WTC11 (cell line): ENCODE results near the gene ATF7. TPM values are rescaled to one million over a fixed set of nuclear protein-coding genes. Genes with fewer than 3 reads are reported as not detected.
A peak's percentile ranks its signal among the peaks of the same experiment; 100 is the strongest.

Experiments
- ETV6 ChIP-seq: sonication (generic); formaldehyde crosslinking; IDR thresholded peaks from 2 replicates; pipeline ENCODE4 v1.8.1; 2022; ENCODE audit warnings: mild to moderate bottlenecking, missing genetic modification reagents
- FOXJ3 ChIP-seq: sonication (generic); formaldehyde crosslinking; IDR thresholded peaks from 2 replicates; pipeline ENCODE4 v1.9.0; 2021; ENCODE audit warnings: missing genetic modification reagents, mild to moderate bottlenecking, borderline replicate concordance
- GRHL2 ChIP-seq: fragments of 250-450 bp; sonication (Bioruptor Pico); IDR thresholded peaks from 2 replicates; pipeline ENCODE4 v1.8.0; 2022; ENCODE audit warnings: mild to moderate bottlenecking, moderate library complexity; ENCODE audit not compliant: insufficient replicate concordance, severe bottlenecking
- GTF2I ChIP-seq: fragments of 250-450 bp; sonication (Bioruptor Pico); conservative IDR thresholded peaks from 2 replicates; pipeline ENCODE4 v1.4.0; 2021; ENCODE audit warnings: mild to moderate bottlenecking
- IRF2 ChIP-seq: sonication (generic); formaldehyde crosslinking; IDR thresholded peaks from 2 replicates; pipeline ENCODE4 v1.8.0; 2022; ENCODE audit warnings: low read depth, missing genetic modification reagents, borderline replicate concordance
- JAZF1 ChIP-seq: fragments of 250-450 bp; sonication (Bioruptor Pico); IDR thresholded peaks from 2 replicates; pipeline ENCODE4 v1.9.0; 2021; ENCODE audit warnings: moderate library complexity, mild to moderate bottlenecking, inconsistent platforms
- NFATC4 ChIP-seq: fragments of 250-450 bp; sonication (Bioruptor Pico); IDR thresholded peaks from 2 replicates; pipeline ENCODE4 v1.9.0; 2021; ENCODE audit warnings: mild to moderate bottlenecking
- NFYB ChIP-seq: sonication (generic); formaldehyde crosslinking; conservative IDR thresholded peaks from 2 replicates; pipeline ENCODE4 v1.8.0; 2022; ENCODE audit warnings: low read depth, missing genetic modification reagents
- SMAD3 ChIP-seq: sonication (generic); formaldehyde crosslinking; IDR thresholded peaks from 2 replicates; pipeline ENCODE4 v1.8.0; 2022; ENCODE audit warnings: missing genetic modification reagents, mild to moderate bottlenecking, borderline replicate concordance
- ZBTB21 ChIP-seq: sonication (generic); formaldehyde crosslinking; IDR thresholded peaks from 2 replicates; pipeline ENCODE4 v1.8.1; 2023; ENCODE audit warnings: mild to moderate bottlenecking, missing genetic modification reagents, borderline replicate concordance
- ZNF232 ChIP-seq: sonication (generic); formaldehyde crosslinking; IDR thresholded peaks from 2 replicates; pipeline ENCODE4 v1.8.0; 2022; ENCODE audit warnings: mild to moderate bottlenecking, missing genetic modification reagents
- ZNF263 ChIP-seq: sonication (generic); formaldehyde crosslinking; IDR thresholded peaks from 2 replicates; pipeline ENCODE4 v1.8.1; 2022; ENCODE audit warnings: low read depth, mild to moderate bottlenecking, moderate library complexity, missing genetic modification reagents
- ZNF317 ChIP-seq: sonication (generic); formaldehyde crosslinking; IDR thresholded peaks from 2 replicates; pipeline ENCODE4 v1.8.1; 2023; ENCODE audit warnings: low read depth, mild to moderate bottlenecking, moderate library complexity, missing genetic modification reagents, borderline replicate concordance
- total RNA-seq: library from RNA; stranded (reverse); gene quantifications from 3 replicates; pipeline ENCODE4 v1.2.3, GENCODE V29; 2021
- TF ChIP-seq, protein P1 (sequence below): sonication (generic); formaldehyde crosslinking; IDR thresholded peaks from 2 replicates; pipeline ENCODE4 v1.8.0; 2022; ENCODE audit warnings: missing genetic modification reagents
- TF ChIP-seq, protein P2 (sequence below): fragments of 250-450 bp; sonication (Bioruptor Pico); IDR thresholded peaks from 2 replicates; pipeline ENCODE4 v1.9.0; 2021; ENCODE audit warnings: moderate library complexity, mild to moderate bottlenecking, inconsistent platforms, borderline replicate concordance
- TF ChIP-seq, protein P3 (sequence below): fragments of 200-600 bp; IDR thresholded peaks from 2 replicates; pipeline ENCODE4 v1.8.0; 2022; ENCODE audit warnings: antibody characterized with exemption
- TF ChIP-seq, protein P4 (sequence below): sonication (generic); formaldehyde crosslinking; IDR thresholded peaks from 2 replicates; pipeline ENCODE4 v1.8.1; 2022; ENCODE audit warnings: low read depth, mild to moderate bottlenecking, moderate library complexity, missing genetic modification reagents, borderline replicate concordance
- TF ChIP-seq, protein P5 (sequence below): sonication (generic); formaldehyde crosslinking; IDR thresholded peaks from 2 replicates; pipeline ENCODE4 v1.8.1; 2022; ENCODE audit warnings: mild to moderate bottlenecking, moderate library complexity, missing genetic modification reagents
- TF ChIP-seq, protein P6 (sequence below): sonication (generic); formaldehyde crosslinking; IDR thresholded peaks from 2 replicates; pipeline ENCODE4 v1.8.1; 2023; ENCODE audit warnings: mild to moderate bottlenecking, missing genetic modification reagents, moderate library complexity
- TF ChIP-seq, protein P7 (sequence below): sonication (generic); formaldehyde crosslinking; conservative IDR thresholded peaks from 2 replicates; pipeline ENCODE4 v1.8.1; 2023; ENCODE audit warnings: mild to moderate bottlenecking, low read depth, missing genetic modification reagents, moderate library complexity
- TF ChIP-seq, protein P8 (sequence below): sonication (generic); formaldehyde crosslinking; IDR thresholded peaks from 2 replicates; pipeline ENCODE4 v1.8.0; 2023; ENCODE audit warnings: missing genetic modification reagents
- TF ChIP-seq, protein P9 (sequence below): fragments of 250-450 bp; sonication (Bioruptor Pico); IDR thresholded peaks from 2 replicates; pipeline ENCODE4 v2.1.2; 2022; ENCODE audit warnings: mild to moderate bottlenecking, moderate library complexity

ATF7 gene
- total RNA-seq, 1 experiment from 2014 or later: 16.3 TPM

DNA sequence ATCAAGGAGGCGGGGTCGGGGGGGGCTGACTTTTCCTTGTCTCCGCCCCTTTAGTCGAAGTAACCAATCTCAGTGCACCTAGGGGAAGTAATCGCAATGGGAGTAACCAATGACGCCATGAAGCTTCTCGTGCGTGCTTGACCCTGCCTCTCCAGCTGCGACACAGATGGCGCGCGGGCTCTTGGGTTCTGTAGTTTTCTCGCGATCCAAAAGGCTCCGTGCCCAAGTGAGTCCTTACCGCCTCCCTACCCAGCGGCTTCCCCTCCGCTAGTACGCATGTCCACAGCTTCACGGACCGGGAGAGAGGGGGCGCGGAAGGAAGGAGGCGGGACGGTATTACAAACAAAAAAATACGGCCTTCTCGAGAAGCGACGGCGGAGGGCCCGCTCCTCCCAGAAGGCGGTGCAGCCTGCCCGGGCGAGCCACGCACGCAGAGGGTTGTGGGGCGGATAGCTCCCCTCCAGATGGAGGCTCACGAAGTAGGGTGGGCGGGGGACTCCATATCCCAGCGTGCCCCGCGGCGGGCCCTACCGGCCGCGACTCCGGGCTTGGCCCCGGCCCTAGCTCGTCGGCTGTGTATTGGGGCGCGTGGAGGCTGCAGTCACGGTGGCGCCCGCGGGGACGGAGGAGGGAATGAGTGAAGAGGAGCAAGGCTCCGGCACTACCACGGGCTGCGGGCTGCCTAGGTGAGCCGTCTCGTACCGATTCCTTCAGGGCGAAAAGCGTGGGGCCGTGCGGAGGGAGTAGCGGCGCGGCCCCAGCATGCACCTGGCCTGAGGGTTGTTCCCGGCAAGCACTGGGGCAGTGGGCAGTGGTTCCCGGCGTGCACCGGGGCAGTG lies 125.2 kb downstream of the ATF7 start, which contains the start of gene TARBP2 (continued):
- TF ChIP-seq GTF2I (CRISPR knock-in tag): no peak
- peak; percentile 25; the same call in 1 of the 2 replicates for TF ChIP-seq ETV6 (CRISPR knock-in tag)
- 0 out of 2 replicates have a peak, but pooled peaks have one; percentile 20 for TF ChIP-seq NFATC4 (CRISPR knock-in tag)
- TF ChIP-seq, protein P1, sequence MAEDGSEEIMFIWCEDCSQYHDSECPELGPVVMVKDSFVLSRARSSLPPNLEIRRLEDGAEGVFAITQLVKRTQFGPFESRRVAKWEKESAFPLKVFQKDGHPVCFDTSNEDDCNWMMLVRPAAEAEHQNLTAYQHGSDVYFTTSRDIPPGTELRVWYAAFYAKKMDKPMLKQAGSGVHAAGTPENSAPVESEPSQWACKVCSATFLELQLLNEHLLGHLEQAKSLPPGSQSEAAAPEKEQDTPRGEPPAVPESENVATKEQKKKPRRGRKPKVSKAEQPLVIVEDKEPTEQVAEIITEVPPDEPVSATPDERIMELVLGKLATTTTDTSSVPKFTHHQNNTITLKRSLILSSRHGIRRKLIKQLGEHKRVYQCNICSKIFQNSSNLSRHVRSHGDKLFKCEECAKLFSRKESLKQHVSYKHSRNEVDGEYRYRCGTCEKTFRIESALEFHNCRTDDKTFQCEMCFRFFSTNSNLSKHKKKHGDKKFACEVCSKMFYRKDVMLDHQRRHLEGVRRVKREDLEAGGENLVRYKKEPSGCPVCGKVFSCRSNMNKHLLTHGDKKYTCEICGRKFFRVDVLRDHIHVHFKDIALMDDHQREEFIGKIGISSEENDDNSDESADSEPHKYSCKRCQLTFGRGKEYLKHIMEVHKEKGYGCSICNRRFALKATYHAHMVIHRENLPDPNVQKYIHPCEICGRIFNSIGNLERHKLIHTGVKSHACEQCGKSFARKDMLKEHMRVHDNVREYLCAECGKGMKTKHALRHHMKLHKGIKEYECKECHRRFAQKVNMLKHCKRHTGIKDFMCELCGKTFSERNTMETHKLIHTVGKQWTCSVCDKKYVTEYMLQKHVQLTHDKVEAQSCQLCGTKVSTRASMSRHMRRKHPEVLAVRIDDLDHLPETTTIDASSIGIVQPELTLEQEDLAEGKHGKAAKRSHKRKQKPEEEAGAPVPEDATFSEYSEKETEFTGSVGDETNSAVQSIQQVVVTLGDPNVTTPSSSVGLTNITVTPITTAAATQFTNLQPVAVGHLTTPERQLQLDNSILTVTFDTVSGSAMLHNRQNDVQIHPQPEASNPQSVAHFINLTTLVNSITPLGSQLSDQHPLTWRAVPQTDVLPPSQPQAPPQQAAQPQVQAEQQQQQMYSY: no peak
- no peak for TF ChIP-seq ZBTB21 (CRISPR knock-in tag)
- no peak for TF ChIP-seq GRHL2
- TF ChIP-seq, protein P2, sequence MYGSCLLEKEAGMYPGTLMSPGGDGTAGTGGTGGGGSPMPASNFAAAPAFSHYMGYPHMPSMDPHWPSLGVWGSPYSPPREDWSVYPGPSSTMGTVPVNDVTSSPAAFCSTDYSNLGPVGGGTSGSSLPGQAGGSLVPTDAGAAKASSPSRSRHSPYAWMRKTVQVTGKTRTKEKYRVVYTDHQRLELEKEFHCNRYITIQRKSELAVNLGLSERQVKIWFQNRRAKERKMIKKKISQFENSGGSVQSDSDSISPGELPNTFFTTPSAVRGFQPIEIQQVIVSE: no peak
- TF ChIP-seq, protein P3, sequence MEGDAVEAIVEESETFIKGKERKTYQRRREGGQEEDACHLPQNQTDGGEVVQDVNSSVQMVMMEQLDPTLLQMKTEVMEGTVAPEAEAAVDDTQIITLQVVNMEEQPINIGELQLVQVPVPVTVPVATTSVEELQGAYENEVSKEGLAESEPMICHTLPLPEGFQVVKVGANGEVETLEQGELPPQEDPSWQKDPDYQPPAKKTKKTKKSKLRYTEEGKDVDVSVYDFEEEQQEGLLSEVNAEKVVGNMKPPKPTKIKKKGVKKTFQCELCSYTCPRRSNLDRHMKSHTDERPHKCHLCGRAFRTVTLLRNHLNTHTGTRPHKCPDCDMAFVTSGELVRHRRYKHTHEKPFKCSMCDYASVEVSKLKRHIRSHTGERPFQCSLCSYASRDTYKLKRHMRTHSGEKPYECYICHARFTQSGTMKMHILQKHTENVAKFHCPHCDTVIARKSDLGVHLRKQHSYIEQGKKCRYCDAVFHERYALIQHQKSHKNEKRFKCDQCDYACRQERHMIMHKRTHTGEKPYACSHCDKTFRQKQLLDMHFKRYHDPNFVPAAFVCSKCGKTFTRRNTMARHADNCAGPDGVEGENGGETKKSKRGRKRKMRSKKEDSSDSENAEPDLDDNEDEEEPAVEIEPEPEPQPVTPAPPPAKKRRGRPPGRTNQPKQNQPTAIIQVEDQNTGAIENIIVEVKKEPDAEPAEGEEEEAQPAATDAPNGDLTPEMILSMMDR: no peak
- TF ChIP-seq ZNF263 (CRISPR knock-in tag): no peak
- TF ChIP-seq, protein P4, sequence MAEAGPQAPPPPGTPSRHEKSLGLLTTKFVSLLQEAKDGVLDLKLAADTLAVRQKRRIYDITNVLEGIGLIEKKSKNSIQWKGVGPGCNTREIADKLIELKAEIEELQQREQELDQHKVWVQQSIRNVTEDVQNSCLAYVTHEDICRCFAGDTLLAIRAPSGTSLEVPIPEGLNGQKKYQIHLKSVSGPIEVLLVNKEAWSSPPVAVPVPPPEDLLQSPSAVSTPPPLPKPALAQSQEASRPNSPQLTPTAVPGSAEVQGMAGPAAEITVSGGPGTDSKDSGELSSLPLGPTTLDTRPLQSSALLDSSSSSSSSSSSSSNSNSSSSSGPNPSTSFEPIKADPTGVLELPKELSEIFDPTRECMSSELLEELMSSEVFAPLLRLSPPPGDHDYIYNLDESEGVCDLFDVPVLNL (CRISPR knock-in tag): no peak
- peak; percentile 64; the same call in 1 of the 2 replicates for TF ChIP-seq ZNF232 (CRISPR knock-in tag)
- no peak for TF ChIP-seq JAZF1 (CRISPR knock-in tag)
- TF ChIP-seq, protein P5, sequence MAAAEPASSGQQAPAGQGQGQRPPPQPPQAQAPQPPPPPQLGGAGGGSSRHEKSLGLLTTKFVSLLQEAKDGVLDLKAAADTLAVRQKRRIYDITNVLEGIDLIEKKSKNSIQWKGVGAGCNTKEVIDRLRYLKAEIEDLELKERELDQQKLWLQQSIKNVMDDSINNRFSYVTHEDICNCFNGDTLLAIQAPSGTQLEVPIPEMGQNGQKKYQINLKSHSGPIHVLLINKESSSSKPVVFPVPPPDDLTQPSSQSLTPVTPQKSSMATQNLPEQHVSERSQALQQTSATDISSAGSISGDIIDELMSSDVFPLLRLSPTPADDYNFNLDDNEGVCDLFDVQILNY (CRISPR knock-in tag): no peak
- no peak for TF ChIP-seq IRF2 (CRISPR knock-in tag)
- TF ChIP-seq, protein P6, sequence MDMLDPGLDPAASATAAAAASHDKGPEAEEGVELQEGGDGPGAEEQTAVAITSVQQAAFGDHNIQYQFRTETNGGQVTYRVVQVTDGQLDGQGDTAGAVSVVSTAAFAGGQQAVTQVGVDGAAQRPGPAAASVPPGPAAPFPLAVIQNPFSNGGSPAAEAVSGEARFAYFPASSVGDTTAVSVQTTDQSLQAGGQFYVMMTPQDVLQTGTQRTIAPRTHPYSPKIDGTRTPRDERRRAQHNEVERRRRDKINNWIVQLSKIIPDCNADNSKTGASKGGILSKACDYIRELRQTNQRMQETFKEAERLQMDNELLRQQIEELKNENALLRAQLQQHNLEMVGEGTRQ: no peak
- TF ChIP-seq, protein P7, sequence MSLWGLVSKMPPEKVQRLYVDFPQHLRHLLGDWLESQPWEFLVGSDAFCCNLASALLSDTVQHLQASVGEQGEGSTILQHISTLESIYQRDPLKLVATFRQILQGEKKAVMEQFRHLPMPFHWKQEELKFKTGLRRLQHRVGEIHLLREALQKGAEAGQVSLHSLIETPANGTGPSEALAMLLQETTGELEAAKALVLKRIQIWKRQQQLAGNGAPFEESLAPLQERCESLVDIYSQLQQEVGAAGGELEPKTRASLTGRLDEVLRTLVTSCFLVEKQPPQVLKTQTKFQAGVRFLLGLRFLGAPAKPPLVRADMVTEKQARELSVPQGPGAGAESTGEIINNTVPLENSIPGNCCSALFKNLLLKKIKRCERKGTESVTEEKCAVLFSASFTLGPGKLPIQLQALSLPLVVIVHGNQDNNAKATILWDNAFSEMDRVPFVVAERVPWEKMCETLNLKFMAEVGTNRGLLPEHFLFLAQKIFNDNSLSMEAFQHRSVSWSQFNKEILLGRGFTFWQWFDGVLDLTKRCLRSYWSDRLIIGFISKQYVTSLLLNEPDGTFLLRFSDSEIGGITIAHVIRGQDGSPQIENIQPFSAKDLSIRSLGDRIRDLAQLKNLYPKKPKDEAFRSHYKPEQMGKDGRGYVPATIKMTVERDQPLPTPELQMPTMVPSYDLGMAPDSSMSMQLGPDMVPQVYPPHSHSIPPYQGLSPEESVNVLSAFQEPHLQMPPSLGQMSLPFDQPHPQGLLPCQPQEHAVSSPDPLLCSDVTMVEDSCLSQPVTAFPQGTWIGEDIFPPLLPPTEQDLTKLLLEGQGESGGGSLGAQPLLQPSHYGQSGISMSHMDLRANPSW: no peak
- TF ChIP-seq NFYB: peak; percentile 60; the same call in 1 of the 2 replicates
- peak; percentile 34; the same call in 1 of the 2 replicates for TF ChIP-seq SMAD3 (CRISPR knock-in tag)
- 0 out of 2 replicates have a peak, but pooled peaks have one; percentile 9 for TF ChIP-seq ZNF317
- TF ChIP-seq, protein P8, sequence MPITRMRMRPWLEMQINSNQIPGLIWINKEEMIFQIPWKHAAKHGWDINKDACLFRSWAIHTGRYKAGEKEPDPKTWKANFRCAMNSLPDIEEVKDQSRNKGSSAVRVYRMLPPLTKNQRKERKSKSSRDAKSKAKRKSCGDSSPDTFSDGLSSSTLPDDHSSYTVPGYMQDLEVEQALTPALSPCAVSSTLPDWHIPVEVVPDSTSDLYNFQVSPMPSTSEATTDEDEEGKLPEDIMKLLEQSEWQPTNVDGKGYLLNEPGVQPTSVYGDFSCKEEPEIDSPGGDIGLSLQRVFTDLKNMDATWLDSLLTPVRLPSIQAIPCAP: peak; percentile 48; the same call in 1 of the 2 replicates
- no peak for TF ChIP-seq FOXJ3 (CRISPR knock-in tag)
- TF ChIP-seq, protein P9, sequence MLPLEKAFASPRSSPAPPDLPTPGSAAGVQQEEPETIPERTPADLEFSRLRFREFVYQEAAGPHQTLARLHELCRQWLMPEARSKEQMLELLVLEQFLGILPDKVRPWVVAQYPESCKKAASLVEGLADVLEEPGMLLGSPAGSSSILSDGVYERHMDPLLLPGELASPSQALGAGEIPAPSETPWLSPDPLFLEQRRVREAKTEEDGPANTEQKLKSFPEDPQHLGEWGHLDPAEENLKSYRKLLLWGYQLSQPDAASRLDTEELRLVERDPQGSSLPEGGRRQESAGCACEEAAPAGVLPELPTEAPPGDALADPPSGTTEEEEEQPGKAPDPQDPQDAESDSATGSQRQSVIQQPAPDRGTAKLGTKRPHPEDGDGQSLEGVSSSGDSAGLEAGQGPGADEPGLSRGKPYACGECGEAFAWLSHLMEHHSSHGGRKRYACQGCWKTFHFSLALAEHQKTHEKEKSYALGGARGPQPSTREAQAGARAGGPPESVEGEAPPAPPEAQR (CRISPR knock-in tag): no peak
